Sigmoid colon (tissue), 7 donors: Measurements from ENCODE around the gene MMP25. TPM values are rescaled to one million over a fixed set of nuclear protein-coding genes. Genes with fewer than 3 reads are reported as not detected.

Source experiments
- DNase-seq: peaks from one replicate; pipeline ENCODE4 v3.0.0-alpha.2; 2019
- H3K27ac ChIP-seq, 4 donors: fragments of 200-600 bp; sonication (generic); one replicate each; pipeline ENCODE4 v1.5.1; 2016 to 2019; ENCODE audit warnings: mild to moderate bottlenecking in 1 of 4
- H3K27me3 ChIP-seq, 3 donors: fragments of 200-600 bp; sonication (generic); one replicate each; pipeline ENCODE4 v1.5.1; 2019; ENCODE audit warnings: mild to moderate bottlenecking in 1 of 3
- H3K36me3 ChIP-seq, 4 donors: fragments of 200-600 bp; sonication (generic); one replicate each; pipeline ENCODE4 v1.5.1; 2016 to 2019
- H3K4me1 ChIP-seq, 4 donors: fragments of 200-600 bp; sonication (generic); one replicate each; pipeline ENCODE4 v1.5.1; 2017 to 2019
- H3K4me3 ChIP-seq, 4 donors: fragments of 200-600 bp; sonication (generic); one replicate each; pipeline ENCODE4 v1.5.1; 2017 to 2019; ENCODE audit warnings: mild to moderate bottlenecking in 2 of 4, moderate library complexity in 1 of 4
- H3K9me3 ChIP-seq, 4 donors: fragments of 200-600 bp in 3 of 4; sonication (generic) in 3 of 4; one replicate each; pipeline versions ENCODE4 v1.5.1 to v1.6.1; 2013 to 2019
- EP300 ChIP-seq, 4 donors: sonication (generic); formaldehyde crosslinking; IDR thresholded peaks; one replicate each; pipeline ENCODE4 v1.6.1; 2017; ENCODE audit warnings: antibody characterized with exemption in 4 of 4
- POLR2A ChIP-seq, 2 donors: fragments of 450-650 bp; IDR thresholded peaks; one replicate each; pipeline ENCODE4 v1.6.1; 2016; ENCODE audit warnings: antibody characterized with exemption in 2 of 2, mild to moderate bottlenecking in 2 of 2, moderate library complexity in 2 of 2
- POLR2AphosphoS5 ChIP-seq, 4 donors: sonication (generic); formaldehyde crosslinking; IDR thresholded peaks; one replicate each; pipeline ENCODE4 v1.6.1; 2017; ENCODE audit warnings: antibody characterized with exemption in 4 of 4
- whole genome bisulfite sequencing, 2 donors: extraction: QIAGEN DNeasy Blood & Tissue Kit; methylation state at CpG; one replicate each; pipeline ENCODE4 v1.1.7; 2013; 5-methylcytosine and 5-hydroxymethylcytosine counted together
- intact Hi-C: fragments of 100-400 bp; cut with DNase I; formaldehyde crosslinking; loops from one replicate; pipeline ENCODE4 v1.15.1; 2023
- polyA plus RNA-seq, 3 donors: library from polyadenylated mRNA; stranded (reverse); fragments of 200-250 nt; gene quantifications; one replicate each; pipeline ENCODE4 v1.2.3, GENCODE V29; 2013
- total RNA-seq, 4 donors: library from RNA; depleted of rRNA; stranded (reverse); fragments of >200 nt; gene quantifications; one replicate each; pipeline ENCODE4 v1.1.0, GENCODE V29; 2016
- TF ChIP-seq, protein P1 (sequence below), 4 experiments: fragments of 450-650 bp in 3 of 4; fragments of 200-600 bp in 1 of 4; IDR thresholded peaks; one replicate each; pipeline ENCODE4 v1.5.1; 2016 to 2019; ENCODE audit warnings: antibody characterized with exemption in 4 of 4, mild to moderate bottlenecking in 3 of 4, moderate library complexity in 2 of 4
- donor health status: healthy with polysubstance abuse.
- donor health status: Bipolar disorder and iron deficiency.
- donor health status: healthy.

Gene MMP25
- total and polyA plus RNA-seq, 7 donors = under 0.01 to 3.7 (median 1.1) TPM; not detected in 1

GRCh38 chr16:3088925-3089716 is 42.8 kb downstream of the MMP25 start:
- DNase-seq = no peak
- intact Hi-C loops = no loop called here
- TF ChIP-seq, protein P1, sequence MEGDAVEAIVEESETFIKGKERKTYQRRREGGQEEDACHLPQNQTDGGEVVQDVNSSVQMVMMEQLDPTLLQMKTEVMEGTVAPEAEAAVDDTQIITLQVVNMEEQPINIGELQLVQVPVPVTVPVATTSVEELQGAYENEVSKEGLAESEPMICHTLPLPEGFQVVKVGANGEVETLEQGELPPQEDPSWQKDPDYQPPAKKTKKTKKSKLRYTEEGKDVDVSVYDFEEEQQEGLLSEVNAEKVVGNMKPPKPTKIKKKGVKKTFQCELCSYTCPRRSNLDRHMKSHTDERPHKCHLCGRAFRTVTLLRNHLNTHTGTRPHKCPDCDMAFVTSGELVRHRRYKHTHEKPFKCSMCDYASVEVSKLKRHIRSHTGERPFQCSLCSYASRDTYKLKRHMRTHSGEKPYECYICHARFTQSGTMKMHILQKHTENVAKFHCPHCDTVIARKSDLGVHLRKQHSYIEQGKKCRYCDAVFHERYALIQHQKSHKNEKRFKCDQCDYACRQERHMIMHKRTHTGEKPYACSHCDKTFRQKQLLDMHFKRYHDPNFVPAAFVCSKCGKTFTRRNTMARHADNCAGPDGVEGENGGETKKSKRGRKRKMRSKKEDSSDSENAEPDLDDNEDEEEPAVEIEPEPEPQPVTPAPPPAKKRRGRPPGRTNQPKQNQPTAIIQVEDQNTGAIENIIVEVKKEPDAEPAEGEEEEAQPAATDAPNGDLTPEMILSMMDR (IDR thresholded peaks at IDR 0.05) = no peak
- TF ChIP-seq POLR2AphosphoS5 (IDR thresholded peaks at IDR 0.05) (no peak), EP300 (IDR thresholded peaks at IDR 0.05) (no peak), POLR2A (IDR thresholded peaks at IDR 0.05) (no peak)
- WGBS, 2 donors = 95 to 96% methylated on average over 71 of the region's 71 CpGs
- Histone ChIP-seq H3K27ac (no peak overlapping the region), H3K4me3 (no peak overlapping the region), H3K27me3 (peaks cover 0 to 13% (median 13%) of the 10 kb centered on the region in 3 donors), H3K4me1 (no peaks in the 10 kb centered on the region), H3K36me3 (no peaks in the 10 kb centered on the region), H3K9me3 (no peaks in the 10 kb centered on the region)

- 98% methylated on average over 81 of the region's 81 CpGs for WGBS, 2 donors
- no peaks in the 10 kb centered on the region for H3K9me3 ChIP-seq
- H3K36me3 ChIP-seq = no peaks in the 10 kb centered on the region
- TF ChIP-seq EP300 (IDR thresholded peaks at IDR 0.05) (no peak), POLR2AphosphoS5 (IDR thresholded peaks at IDR 0.05) (no peak)
- TF ChIP-seq, protein P1 (IDR thresholded peaks at IDR 0.05) = no peak
- H3K27ac ChIP-seq = no peak overlapping the region
- peaks cover 0 to 13% (median 13%) of the 10 kb centered on the region in 3 donors for H3K27me3 ChIP-seq
- no peak for DNase-seq
- intact Hi-C loops = no loop called here
- H3K4me1 ChIP-seq = no peaks in the 10 kb centered on the region
- no peak overlapping the region for H3K4me3 ChIP-seq
Observed at GRCh38 chr16:3089717-3090592, 43.6 kb downstream of the MMP25 start.

DNA sequence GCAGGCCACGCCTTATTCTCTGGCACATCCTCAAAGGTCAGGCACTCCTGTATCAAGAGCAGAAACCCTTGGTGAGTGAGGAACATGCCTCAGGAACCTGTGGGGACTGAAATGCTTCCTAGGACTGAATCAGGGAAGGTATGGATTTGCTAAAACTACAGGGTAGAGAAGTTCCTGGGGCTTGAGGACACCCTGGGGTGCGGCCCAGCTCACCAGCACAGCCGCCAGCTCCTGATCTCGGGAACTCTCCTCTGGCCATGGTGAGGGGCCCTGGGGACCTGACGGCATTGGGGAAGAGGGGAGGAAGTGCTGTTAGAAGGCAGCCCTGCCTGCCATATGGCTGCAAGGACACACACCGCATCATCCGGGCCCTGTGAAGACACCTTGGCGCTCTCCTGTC is 45.2 kb downstream of the MMP25 start:
- WGBS, 2 donors = 85 to 87% methylated on average over 8 of the region's 8 CpGs
- intact Hi-C loops = no loop called here
- no peak for DNase-seq
- no peaks in the 10 kb centered on the region for H3K36me3 ChIP-seq
- H3K27me3 ChIP-seq = peaks cover 0 to 13% (median 13%) of the 10 kb centered on the region in 3 donors
- no peak overlapping the region for H3K4me3 ChIP-seq
- no peak for TF ChIP-seq EP300 (IDR thresholded peaks at IDR 0.05)
- H3K27ac ChIP-seq = no peak overlapping the region
- H3K4me1 ChIP-seq = no peaks in the 10 kb centered on the region
- H3K9me3 ChIP-seq = no peaks in the 10 kb centered on the region

- Histone ChIP-seq H3K4me1 (no peaks in the 10 kb centered on the region), H3K27ac (no peak overlapping the region), H3K27me3 (peaks cover 0 to 13% (median 13%) of the 10 kb centered on the region in 3 donors), H3K36me3 (no peaks in the 10 kb centered on the region), H3K9me3 (no peaks in the 10 kb centered on the region), H3K4me3 (no peak overlapping the region)
- WGBS, 2 donors = 64 to 77% methylated on average over 20 of the region's 20 CpGs
- intact Hi-C loops = no loop called here
- no peak for DNase-seq
- no peak for TF ChIP-seq POLR2A (IDR thresholded peaks at IDR 0.05)
- TF ChIP-seq EP300 (IDR thresholded peaks at IDR 0.05) = no peak
- no peak for TF ChIP-seq POLR2AphosphoS5 (IDR thresholded peaks at IDR 0.05)
- TF ChIP-seq, protein P1 (IDR thresholded peaks at IDR 0.05) = no peak
Observed at GRCh38 chr16:3092501-3092941, 46.2 kb downstream of the MMP25 start.
